PC-3 (cell line): ENCODE measurements around the gene ALOX15B.
A peak's percentile ranks its signal among the peaks of the same experiment; 100 is the strongest.

Experiments
- EZH2 ChIP-seq: fragments of 300-600 bp; sonication (generic); IDR thresholded peaks from one replicate; pipeline ENCODE4 v1.6.1; 2017; ENCODE audit warnings: antibody characterized with exemption, mild to moderate bottlenecking, low read length; ENCODE audit not compliant: unreplicated experiment
- EZH2phosphoT487 ChIP-seq: fragments of 300-600 bp; sonication (generic); IDR thresholded peaks from 2 replicates; pipeline ENCODE4 v1.6.1; 2018; ENCODE audit warnings: mild to moderate bottlenecking, antibody characterized with exemption, low read length, borderline replicate concordance
- TF ChIP-seq, protein P1 (sequence below): fragments of 300-600 bp; sonication (generic); conservative IDR thresholded peaks from 2 replicates; pipeline ENCODE4 v1.5.1; 2017; ENCODE audit warnings: antibody characterized with exemption, low read depth, mild to moderate bottlenecking, low read length

- TF ChIP-seq, protein P1, sequence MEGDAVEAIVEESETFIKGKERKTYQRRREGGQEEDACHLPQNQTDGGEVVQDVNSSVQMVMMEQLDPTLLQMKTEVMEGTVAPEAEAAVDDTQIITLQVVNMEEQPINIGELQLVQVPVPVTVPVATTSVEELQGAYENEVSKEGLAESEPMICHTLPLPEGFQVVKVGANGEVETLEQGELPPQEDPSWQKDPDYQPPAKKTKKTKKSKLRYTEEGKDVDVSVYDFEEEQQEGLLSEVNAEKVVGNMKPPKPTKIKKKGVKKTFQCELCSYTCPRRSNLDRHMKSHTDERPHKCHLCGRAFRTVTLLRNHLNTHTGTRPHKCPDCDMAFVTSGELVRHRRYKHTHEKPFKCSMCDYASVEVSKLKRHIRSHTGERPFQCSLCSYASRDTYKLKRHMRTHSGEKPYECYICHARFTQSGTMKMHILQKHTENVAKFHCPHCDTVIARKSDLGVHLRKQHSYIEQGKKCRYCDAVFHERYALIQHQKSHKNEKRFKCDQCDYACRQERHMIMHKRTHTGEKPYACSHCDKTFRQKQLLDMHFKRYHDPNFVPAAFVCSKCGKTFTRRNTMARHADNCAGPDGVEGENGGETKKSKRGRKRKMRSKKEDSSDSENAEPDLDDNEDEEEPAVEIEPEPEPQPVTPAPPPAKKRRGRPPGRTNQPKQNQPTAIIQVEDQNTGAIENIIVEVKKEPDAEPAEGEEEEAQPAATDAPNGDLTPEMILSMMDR = peak; percentile 76
- TF ChIP-seq EZH2 = no peak
- TF ChIP-seq EZH2phosphoT487 = no peak
These were observed 2.5 kb downstream of the ALOX15B start for GRCh38 chr17:8041249-8041928.
